ENCODE measurements around the gene EAPP. TPM values are rescaled to one million over a fixed set of nuclear protein-coding genes. Genes with fewer than 3 reads are reported as not detected.

Gene EAPP
- total RNA-seq, 3 donors from 2014 or later (not counting 1 experiment from before 2014, with no cell fraction given): 70.5 to 96.6 (median 76.1) TPM

GRCh38 chr14:34498684-34499412, 40.7 kb downstream of the EAPP start:
- Mint-ChIP-seq H3K4me1 (no peaks in the 10 kb centered on the region), H3K27ac (no peak overlapping the region), H3K27me3 (ENCODE audit: low read depth in 2 of 2) (no peaks in the 10 kb centered on the region), H3K4me3 (no peak overlapping the region), H3K9me3 (no peaks in the 10 kb centered on the region), H3K36me3 (no peaks in the 10 kb centered on the region)
- no peak for TF ChIP-seq CTCF (IDR thresholded peaks at IDR 0.05)
- 91% methylated on average over 6 of the region's 6 CpGs for WGBS (ENCODE audit: insufficient coverage)
- no peaks in the 10 kb centered on the region for H3K36me3 ChIP-seq (ENCODE audit: control insufficient read depth, insufficient read depth, low read length)
- ATAC-seq (no peak), DNase-seq (peak in 1 of 2 donors; percentile 17)
- no peak overlapping the region for H3K4me3 ChIP-seq (ENCODE audit: low read length)
- intact Hi-C loops (cut with micrococcal nuclease): no loop called here
- H3K9me3 ChIP-seq (ENCODE audit: control insufficient read depth, insufficient read depth, low read length): no peaks in the 10 kb centered on the region
- H3K4me1 ChIP-seq (ENCODE audit: control insufficient read depth, insufficient read depth, low read length): no peaks in the 10 kb centered on the region
- no peaks in the 10 kb centered on the region for H3K27me3 ChIP-seq (ENCODE audit: control insufficient read depth, insufficient read depth, low read length)
- H3K27ac ChIP-seq (ENCODE audit: low read length): no peak overlapping the region

- Mint-ChIP-seq H3K36me3 (no peaks in the 10 kb centered on the region), H3K4me3 (no peak overlapping the region), H3K27me3 (ENCODE audit: low read depth in 2 of 2) (no peaks in the 10 kb centered on the region), H3K9me3 (no peaks in the 10 kb centered on the region), H3K4me1 (no peaks in the 10 kb centered on the region), H3K27ac (no peak overlapping the region)
- no peaks in the 10 kb centered on the region for H3K4me1 ChIP-seq (ENCODE audit: control insufficient read depth, insufficient read depth, low read length)
- H3K36me3 ChIP-seq (ENCODE audit: control insufficient read depth, insufficient read depth, low read length): no peaks in the 10 kb centered on the region
- DNase-seq (no peak), ATAC-seq (no peak)
- intact Hi-C loops (cut with micrococcal nuclease): no loop called here
- TF ChIP-seq CTCF (IDR thresholded peaks at IDR 0.05): no peak
- H3K27me3 ChIP-seq (ENCODE audit: control insufficient read depth, insufficient read depth, low read length): no peaks in the 10 kb centered on the region
- H3K9me3 ChIP-seq (ENCODE audit: control insufficient read depth, insufficient read depth, low read length): no peaks in the 10 kb centered on the region
- H3K27ac ChIP-seq (ENCODE audit: low read length): no peak overlapping the region
- WGBS (ENCODE audit: insufficient coverage): 83% methylated on average over 13 of the region's 14 CpGs
- H3K4me3 ChIP-seq (ENCODE audit: low read length): no peak overlapping the region
Measured at GRCh38 chr14:34496679-34497513, 42.6 kb downstream of the EAPP start.

- Histone ChIP-seq H3K36me3 (ENCODE audit: control insufficient read depth, insufficient read depth, low read length) (no peaks in the 10 kb centered on the region), H3K9me3 (ENCODE audit: control insufficient read depth, insufficient read depth, low read length) (no peaks in the 10 kb centered on the region), H3K4me3 (ENCODE audit: low read length) (no peak overlapping the region), H3K27ac (ENCODE audit: low read length) (no peak overlapping the region), H3K27me3 (ENCODE audit: control insufficient read depth, insufficient read depth, low read length) (no peaks in the 10 kb centered on the region), H3K4me1 (ENCODE audit: control insufficient read depth, insufficient read depth, low read length) (no peaks in the 10 kb centered on the region)
- no peak for TF ChIP-seq CTCF (IDR thresholded peaks at IDR 0.05)
- ATAC-seq (no peak), DNase-seq (no peak)
- no peaks in the 10 kb centered on the region for H3K9me3 Mint-ChIP-seq
- H3K27ac Mint-ChIP-seq: no peak overlapping the region
- H3K36me3 Mint-ChIP-seq: no peaks in the 10 kb centered on the region
- no peaks in the 10 kb centered on the region for H3K4me1 Mint-ChIP-seq
- H3K4me3 Mint-ChIP-seq: no peak overlapping the region
- WGBS (ENCODE audit: insufficient coverage): 93% methylated on average over 11 of the region's 11 CpGs
- peaks cover 0 to 3% of the 10 kb centered on the region in 2 donors for H3K27me3 Mint-ChIP-seq (ENCODE audit: low read depth in 2 of 2)
- intact Hi-C loops (cut with micrococcal nuclease): no loop called here
Measured at GRCh38 chr14:34496007-34496678, 43.4 kb downstream of the EAPP start.
